ENCODE results near the gene THTPA. TPM values are rescaled to one million over a fixed set of nuclear protein-coding genes. Genes with fewer than 3 reads are reported as not detected.
"Not testable (repeated sequence)": the region's sequence is repeated elsewhere in the genome, so short reads cannot be mapped to it uniquely, and the experiment has no call there.

THTPA gene
- total RNA-seq, 1 experiment from 2014 or later: 16.8 TPM

DNA sequence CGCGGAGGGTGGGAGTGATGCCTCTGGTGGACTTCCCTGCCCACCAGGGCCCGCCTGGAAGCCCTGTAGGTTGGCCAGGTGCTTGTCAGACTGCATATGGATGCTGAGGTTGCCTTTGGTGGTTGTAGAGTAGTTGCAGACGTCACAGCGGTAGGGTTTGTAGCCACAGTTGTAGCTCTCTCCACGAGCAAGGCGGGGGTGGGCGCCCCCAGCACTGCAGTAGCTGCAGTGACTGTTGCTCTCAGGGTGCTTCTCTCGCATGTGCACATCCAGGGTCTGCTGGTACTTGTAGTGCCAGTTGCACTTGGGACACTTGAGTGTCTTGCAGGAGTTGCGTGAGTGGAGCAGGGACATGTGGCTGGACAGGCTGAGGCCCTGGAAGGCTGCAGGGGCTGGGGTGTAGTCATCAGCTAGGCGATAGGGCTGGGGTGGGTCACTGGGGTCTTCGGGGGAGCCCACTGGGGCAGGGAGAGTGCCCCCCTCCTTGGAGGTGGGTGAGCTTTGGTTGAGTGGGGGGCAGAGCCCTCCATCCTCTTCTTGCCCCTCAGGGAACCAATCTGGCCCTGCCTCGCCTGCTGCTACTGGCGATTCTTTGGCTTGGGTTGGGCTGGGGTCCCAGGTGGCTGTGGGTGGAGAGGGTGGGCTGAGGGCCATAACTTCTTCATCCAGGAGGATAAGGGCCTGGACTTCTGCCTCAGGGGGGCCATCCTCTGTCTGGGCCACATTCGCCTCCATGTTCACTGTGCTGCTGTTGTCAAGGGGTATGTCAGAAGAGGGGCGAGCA is 22.2 kb upstream of the THTPA start:
- intact Hi-C loops (cut with micrococcal nuclease): no loop called here
- DNase-seq (ENCODE audit: unreplicated experiment): no peak
- TF ChIP-seq, protein P1, sequence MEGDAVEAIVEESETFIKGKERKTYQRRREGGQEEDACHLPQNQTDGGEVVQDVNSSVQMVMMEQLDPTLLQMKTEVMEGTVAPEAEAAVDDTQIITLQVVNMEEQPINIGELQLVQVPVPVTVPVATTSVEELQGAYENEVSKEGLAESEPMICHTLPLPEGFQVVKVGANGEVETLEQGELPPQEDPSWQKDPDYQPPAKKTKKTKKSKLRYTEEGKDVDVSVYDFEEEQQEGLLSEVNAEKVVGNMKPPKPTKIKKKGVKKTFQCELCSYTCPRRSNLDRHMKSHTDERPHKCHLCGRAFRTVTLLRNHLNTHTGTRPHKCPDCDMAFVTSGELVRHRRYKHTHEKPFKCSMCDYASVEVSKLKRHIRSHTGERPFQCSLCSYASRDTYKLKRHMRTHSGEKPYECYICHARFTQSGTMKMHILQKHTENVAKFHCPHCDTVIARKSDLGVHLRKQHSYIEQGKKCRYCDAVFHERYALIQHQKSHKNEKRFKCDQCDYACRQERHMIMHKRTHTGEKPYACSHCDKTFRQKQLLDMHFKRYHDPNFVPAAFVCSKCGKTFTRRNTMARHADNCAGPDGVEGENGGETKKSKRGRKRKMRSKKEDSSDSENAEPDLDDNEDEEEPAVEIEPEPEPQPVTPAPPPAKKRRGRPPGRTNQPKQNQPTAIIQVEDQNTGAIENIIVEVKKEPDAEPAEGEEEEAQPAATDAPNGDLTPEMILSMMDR (IDR thresholded peaks at IDR 0.05; ENCODE audit: unreplicated experiment): no peak
- no peaks in the 10 kb centered on the region for H3K9me3 Mint-ChIP-seq (ENCODE audit: unreplicated experiment)
- ChIA-PET CTCF (interaction anchor here (0.6 to 1.7 kb wide), 4 partner anchors 10 to 52 kb away, joined by 4 to 5 read pairs (median 4); no protein-coding TSS in a partner anchor), POLR2A (no interaction called here)
- H3K36me3 Mint-ChIP-seq (ENCODE audit: insufficient read depth, unreplicated experiment): peaks cover 10% of the 10 kb centered on the region
- H3K27ac Mint-ChIP-seq (ENCODE audit: low read depth, unreplicated experiment): no peak overlapping the region
- no peak overlapping the region for H3K4me3 Mint-ChIP-seq (ENCODE audit: unreplicated experiment)
- BruUV-seq (replicated peaks): no TSS peak
- H3K27me3 Mint-ChIP-seq (ENCODE audit: insufficient read depth, unreplicated experiment): no peaks in the 10 kb centered on the region
- peaks cover 5% of the 10 kb centered on the region for H3K4me1 Mint-ChIP-seq (ENCODE audit: insufficient read depth, unreplicated experiment)

DNA sequence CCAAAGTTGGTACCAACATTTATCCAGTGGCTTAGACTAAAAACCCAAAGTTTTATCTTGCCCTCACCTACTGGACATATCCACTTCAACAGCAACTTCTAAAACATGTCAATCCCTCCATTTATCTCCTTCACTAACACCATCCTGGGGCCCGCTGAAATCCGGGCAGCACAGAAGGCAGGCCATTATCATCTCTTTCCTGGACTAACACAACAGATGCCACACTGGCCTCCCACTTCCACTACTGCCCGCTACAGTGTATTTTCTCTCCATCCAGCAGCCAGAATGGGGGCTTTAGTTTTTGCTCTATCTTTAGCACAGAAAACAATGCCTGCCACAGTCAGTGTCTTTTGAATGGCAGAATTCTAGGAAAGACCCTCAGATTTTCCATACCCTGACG is 20.1 kb upstream of the THTPA start:
- Mint-ChIP-seq H3K4me3 (ENCODE audit: unreplicated experiment) (no peak overlapping the region), H3K4me1 (ENCODE audit: insufficient read depth, unreplicated experiment) (peaks cover 10% of the 10 kb centered on the region), H3K36me3 (ENCODE audit: insufficient read depth, unreplicated experiment) (peaks cover 10% of the 10 kb centered on the region), H3K27me3 (ENCODE audit: insufficient read depth, unreplicated experiment) (no peaks in the 10 kb centered on the region), H3K9me3 (ENCODE audit: unreplicated experiment) (no peaks in the 10 kb centered on the region), H3K27ac (ENCODE audit: low read depth, unreplicated experiment) (no peak overlapping the region)
- ChIA-PET POLR2A (no interaction called here), CTCF (interaction anchor here (0.8 to 1.0 kb wide), 2 partner anchors 12 to 53 kb away, joined by 3 to 4 read pairs; no protein-coding TSS in a partner anchor)
- intact Hi-C loops (cut with micrococcal nuclease): no loop called here
- DNase-seq (ENCODE audit: unreplicated experiment): no peak
- TF ChIP-seq, protein P1 (IDR thresholded peaks at IDR 0.05; ENCODE audit: unreplicated experiment): no peak
- BruUV-seq (replicated peaks): no TSS peak

DNA sequence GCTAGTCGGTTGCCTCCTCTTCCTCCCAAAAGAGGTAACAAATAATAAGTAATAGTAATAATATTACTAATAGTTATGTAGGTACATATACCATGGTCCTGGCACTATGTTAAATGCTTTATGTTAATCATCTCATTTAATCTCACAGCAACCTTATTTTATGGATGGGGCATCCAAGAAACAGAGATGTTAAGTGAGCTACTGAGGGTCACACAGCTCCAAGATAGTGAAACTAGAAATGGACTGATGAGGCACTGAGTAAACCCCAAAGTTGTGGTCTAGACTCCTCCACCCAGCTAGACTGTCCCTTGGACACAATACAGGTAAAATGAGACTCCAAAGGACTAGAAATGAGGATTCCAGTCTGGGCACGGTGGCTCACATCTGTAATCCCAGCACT is 19.6 kb upstream of the THTPA start:
- H3K4me1 Mint-ChIP-seq (ENCODE audit: insufficient read depth, unreplicated experiment): peaks cover 10% of the 10 kb centered on the region
- CTCF ChIA-PET: interaction anchor here (0.5 to 4.5 kb wide), 7 partner anchors 12 to 155 kb away, joined by 3 to 48 read pairs (median 4); no protein-coding TSS in a partner anchor
- BruUV-seq (replicated peaks): no TSS peak
- no peaks in the 10 kb centered on the region for H3K27me3 Mint-ChIP-seq (ENCODE audit: insufficient read depth, unreplicated experiment)
- H3K27ac Mint-ChIP-seq (ENCODE audit: low read depth, unreplicated experiment): no peak overlapping the region
- no peak for DNase-seq (ENCODE audit: unreplicated experiment)
- TF ChIP-seq, protein P1 (IDR thresholded peaks at IDR 0.05; ENCODE audit: unreplicated experiment): no peak
- peaks cover 7% of the 10 kb centered on the region for H3K36me3 Mint-ChIP-seq (ENCODE audit: insufficient read depth, unreplicated experiment)
- no peak overlapping the region for H3K4me3 Mint-ChIP-seq (ENCODE audit: unreplicated experiment)
- POLR2A ChIA-PET: interaction anchor here (0.6 kb wide), 1 partner anchor 8 kb away, joined by 3 read pairs; no protein-coding TSS in a partner anchor
- no peaks in the 10 kb centered on the region for H3K9me3 Mint-ChIP-seq (ENCODE audit: unreplicated experiment)
- intact Hi-C loops (cut with micrococcal nuclease): no loop called here

DNA sequence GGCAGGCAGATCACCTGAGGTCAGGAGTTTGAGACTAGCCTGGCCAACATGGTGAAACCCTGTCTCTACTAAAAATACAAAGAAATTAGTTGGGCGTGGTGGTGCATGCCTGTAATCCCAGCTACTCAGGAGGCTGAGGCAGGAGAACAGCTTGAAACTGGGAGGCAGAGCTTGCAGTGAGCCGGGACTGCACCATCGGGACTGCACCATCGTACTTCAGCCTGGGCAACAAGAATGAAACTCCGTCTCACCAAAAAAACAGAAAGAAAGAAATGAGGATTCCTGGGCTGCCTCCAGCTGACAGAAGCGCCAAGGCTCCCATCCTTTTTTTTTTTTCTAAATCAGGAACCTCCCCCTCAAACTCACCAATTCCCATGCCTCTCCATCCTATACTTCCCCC is 19.2 kb upstream of the THTPA start:
- H3K4me3 Mint-ChIP-seq (ENCODE audit: unreplicated experiment); H3K27ac Mint-ChIP-seq (ENCODE audit: low read depth, unreplicated experiment); H3K27me3 Mint-ChIP-seq (ENCODE audit: insufficient read depth, unreplicated experiment); intact Hi-C loops (cut with micrococcal nuclease); DNase-seq (ENCODE audit: unreplicated experiment); H3K9me3 Mint-ChIP-seq (ENCODE audit: unreplicated experiment); H3K36me3 Mint-ChIP-seq (ENCODE audit: insufficient read depth, unreplicated experiment); BruUV-seq (replicated peaks): not testable (repeated sequence)
- ChIA-PET POLR2A (interaction anchor here (0.6 kb wide), 1 partner anchor 9 kb away, joined by 3 read pairs; no protein-coding TSS in a partner anchor), CTCF (interaction anchor here (0.5 to 4.5 kb wide), 7 partner anchors 11 to 155 kb away, joined by 3 to 48 read pairs (median 4); no protein-coding TSS in a partner anchor)
- peaks cover 10% of the 10 kb centered on the region for H3K4me1 Mint-ChIP-seq (ENCODE audit: insufficient read depth, unreplicated experiment)

All from MCF 10A (cell line).